Cardiac fibroblast (primary cell): ENCODE data around the gene ART3.
A peak's percentile ranks its signal among the peaks of the same experiment; 100 is the strongest.

ENCODE experiments used
- DNase-seq, 2 donors: peaks; one replicate each; pipeline versions ENCODE4 v3.0.0 to v3.0.0-alpha.2; 2010; ENCODE audit warnings: low read depth in 2 of 2
- H3K4me3 ChIP-seq, 2 donors: replicated peaks in 1 of 2; 1 replicate in 1 of 2; 2 replicates in 1 of 2; pipeline ENCODE4 v1.5.1; 2011; ENCODE audit warnings: low read depth in 2 of 2, low read length in 2 of 2, mild to moderate bottlenecking in 2 of 2, moderate library complexity in 1 of 2
- CTCF ChIP-seq: IDR thresholded peaks from one replicate; pipeline ENCODE4 v1.5.1; 2011; ENCODE audit warnings: low read depth, mild to moderate bottlenecking, low read length, inconsistent platforms

Gene ART3

DNA sequence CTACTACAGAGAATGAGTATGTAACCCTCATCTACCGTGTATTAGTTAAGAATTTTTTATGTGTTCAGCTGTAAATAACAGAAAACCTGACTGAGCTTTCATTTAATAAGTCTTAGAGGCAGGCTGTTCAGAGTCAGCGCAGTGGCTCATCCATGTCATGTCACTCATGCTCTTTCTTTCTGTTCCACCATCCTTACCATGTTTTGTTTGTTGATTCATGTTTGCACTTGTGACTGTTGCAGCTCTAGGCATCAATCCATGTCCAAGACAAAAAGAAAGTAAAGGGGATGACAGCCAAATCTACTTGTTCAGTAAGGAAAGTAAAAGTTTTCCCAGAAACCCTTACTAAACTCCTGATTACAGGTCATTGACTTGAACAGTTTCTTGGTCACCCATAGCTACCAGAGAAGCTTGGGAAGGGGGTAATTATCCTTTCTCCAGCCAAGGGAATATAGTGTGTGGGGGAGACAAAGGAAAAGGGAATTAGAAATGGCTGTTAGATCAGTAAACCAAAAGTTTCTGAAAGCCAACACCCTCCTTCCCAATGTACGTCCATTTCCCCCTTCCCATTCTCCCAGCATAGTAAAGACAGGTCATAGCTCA is 9.0 kb downstream of the ART3 start:
- DNase-seq, result no peak
- H3K4me3 ChIP-seq, result no peak overlapping the region
- no peak for TF ChIP-seq CTCF

- DNase-seq, result no peak
- TF ChIP-seq CTCF, result no peak
- no peak overlapping the region for H3K4me3 ChIP-seq
Measured at GRCh38 chr4:76084542-76084941, 10.0 kb downstream of the ART3 start.

DNA sequence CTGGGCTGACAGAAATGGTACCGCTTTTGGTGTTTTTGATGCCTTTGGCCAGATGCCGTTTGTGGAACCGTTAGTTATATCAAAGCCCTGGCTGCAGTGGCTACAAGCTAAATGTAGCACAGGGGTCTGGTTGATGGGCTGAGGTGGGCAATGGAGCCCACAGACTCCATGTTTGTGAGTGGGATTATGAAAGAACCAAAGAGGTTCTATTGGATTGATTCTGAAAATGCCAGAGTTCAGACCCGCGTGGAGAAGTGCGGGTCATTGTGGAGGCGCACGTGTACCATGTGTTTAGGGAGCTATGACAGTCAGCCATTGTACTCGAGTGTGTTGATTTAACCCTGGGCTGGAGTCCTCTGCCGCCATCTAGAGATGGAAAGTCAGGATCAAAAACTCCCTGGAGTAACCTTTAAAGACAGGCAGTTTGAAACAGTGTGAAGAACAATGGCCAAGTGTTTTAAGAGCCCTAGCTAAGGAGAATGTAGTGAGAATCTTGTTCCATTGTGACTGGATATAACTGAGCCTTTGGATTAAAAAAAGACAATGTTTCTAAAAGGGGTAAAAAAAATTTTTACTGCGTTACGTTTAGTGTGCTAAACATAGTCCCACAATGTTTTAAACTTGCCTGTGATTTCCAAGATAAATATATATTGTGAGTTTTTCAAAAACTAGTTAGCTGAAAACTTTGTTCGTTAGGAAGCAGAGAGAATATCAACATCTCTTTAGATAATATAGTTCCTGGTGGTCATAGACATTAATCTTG is 12.7 kb downstream of the ART3 start:
- TF ChIP-seq CTCF, result peak; percentile 73
- DNase-seq, result peak; percentile 73 to 79
- H3K4me3 ChIP-seq, result no peak overlapping the region

DNA sequence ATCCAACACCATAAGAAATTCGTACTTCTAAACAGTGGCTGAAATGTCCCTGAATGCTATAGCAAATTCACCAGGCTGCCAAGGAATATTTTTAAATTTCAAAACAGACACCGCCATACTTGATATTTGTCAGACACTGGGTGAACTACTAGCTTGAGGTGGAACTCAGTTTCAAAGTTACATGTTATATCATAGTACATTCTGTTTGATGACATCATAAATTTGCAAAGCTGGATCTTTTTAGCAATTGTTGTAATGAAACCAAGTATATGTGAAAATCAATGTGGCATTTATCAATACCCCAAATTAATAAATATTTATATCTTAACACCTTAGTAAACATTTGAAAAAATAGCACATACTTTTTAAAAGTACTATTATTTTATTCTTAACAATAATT is 14.2 kb downstream of the ART3 start:
- no peak for TF ChIP-seq CTCF
- no peak for DNase-seq
- no peak overlapping the region for H3K4me3 ChIP-seq

DNA sequence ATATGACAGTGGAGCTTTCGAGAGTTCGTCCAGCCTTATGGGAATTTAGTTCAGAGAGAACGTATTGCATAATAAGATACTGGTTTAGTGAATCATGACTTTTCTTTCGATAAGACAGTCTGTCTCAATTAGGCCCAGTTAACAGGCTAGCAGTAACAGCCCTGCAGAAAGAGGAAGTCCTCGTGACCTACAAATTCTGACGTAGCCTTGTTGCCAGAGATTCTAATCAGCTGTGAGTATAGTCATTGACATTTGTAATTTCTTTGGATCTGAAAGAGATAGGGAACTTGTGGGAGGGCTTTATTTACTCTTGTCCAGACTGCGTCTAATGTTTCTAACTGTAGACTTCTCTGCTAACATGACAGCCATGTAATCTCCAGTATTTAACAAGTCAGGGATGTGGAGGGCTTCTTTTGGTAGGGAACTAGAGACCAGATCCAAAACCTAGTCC is 15.8 kb downstream of the ART3 start:
- DNase-seq, result peak; percentile 81 to 86
- no peak for TF ChIP-seq CTCF
- no peak overlapping the region for H3K4me3 ChIP-seq

GRCh38 chr4:76091052-76091451 is 16.5 kb downstream of the ART3 start:
- H3K4me3 ChIP-seq, result no peak overlapping the region
- TF ChIP-seq CTCF, result no peak

DNA sequence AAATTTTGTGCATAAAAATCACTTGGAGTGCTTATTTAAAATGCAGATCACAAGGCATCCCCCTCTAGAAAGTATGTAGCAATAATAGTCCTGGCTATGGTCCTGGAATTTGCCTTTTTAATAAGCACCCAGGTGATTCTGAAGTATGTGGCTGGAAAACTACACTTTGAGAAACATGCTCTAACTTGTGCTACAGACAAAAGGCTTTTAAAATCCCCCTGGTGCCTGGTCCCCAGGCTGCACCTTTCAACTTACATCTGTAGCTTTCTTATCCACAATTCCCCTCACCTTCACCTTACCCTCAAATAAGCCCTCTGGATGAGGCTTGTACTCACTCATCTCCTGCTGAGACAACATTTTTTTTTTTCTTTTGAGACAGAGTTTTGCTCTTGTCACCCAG is 21.1 kb downstream of the ART3 start:
- no peak for TF ChIP-seq CTCF
- no peak overlapping the region for H3K4me3 ChIP-seq
- no peak for DNase-seq

More at GRCh38 chr4:76091052-76091451, 16.5 kb downstream of the ART3 start:
- no peak for DNase-seq
